ENCODE results near the gene ZSCAN16.

Gene ZSCAN16

GRCh38 chr6:28134015-28134414 is 9.6 kb downstream of the ZSCAN16 start:
- DNase-seq (ENCODE audit: low spot score): no peak

- no peak for DNase-seq (ENCODE audit: low spot score)
These were observed 10.3 kb downstream of the ZSCAN16 start for GRCh38 chr6:28134716-28135115.

DNA sequence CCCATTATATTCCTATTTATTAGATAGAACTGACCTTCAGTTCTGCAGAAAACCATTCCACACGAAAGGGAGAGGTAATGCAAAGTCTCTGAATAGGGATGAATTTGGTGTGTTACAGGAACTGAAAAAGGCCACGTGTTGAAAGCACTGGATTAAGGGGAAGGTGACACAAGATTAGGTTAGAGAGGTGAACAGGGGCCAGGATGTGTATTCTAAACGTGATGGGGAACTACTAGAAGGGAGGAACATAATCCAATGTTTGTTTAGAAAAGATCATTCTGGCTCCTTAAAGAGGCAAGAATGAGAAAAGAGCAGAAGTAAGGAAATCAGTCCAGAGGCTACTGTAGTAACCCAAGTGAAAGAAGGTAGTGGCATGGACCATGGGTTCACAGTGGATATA is 11.0 kb downstream of the ZSCAN16 start:
- DNase-seq (ENCODE audit: low spot score): no peak

DNA sequence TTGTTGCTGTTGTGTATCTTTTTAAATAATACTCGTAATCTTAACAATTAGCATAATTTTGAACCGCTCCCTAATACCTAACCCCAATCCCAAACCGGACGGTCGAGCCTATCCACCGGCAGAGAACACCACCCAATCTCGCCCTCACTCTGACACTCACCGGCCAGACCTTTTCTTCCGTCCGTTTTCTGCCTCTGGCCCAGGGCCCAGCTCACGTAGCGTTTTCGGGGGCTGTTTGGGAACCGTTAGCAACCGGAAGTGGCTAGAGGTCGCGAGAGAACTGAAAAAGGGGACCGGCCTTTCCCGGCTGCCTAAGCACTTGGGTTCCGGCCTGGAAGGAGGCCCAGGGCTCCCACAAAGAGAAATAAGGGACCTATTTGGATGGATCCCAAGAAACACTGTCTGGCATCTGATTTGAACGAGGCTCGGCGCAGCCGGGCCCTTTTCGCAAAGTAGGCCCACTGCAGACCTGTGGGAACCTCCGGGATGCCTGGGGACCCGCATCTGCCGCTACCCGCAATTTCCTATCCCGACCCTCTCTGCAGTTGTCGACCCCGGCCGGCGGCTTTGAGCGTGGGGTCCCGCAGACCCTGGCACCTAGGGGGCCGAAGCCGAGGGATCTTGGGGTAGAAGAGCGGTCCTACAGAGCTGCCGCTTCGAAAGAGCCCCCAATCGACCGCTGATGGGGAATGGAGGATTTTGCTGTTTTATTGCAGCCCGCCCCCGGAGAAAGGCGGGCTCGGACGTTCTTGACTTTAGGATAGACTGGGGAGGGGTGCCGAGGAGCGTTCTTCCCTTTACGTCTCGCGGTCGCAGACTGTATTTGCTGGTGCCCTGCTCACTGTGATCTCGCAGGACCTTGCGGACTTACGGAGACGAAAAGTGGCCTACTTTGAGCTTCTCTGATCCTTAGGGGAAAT is 12.4 kb downstream of the ZSCAN16 start:
- DNase-seq (ENCODE audit: low spot score): peak; percentile 65

- DNase-seq (ENCODE audit: low spot score): peak; percentile 40
These were observed 13.1 kb downstream of the ZSCAN16 start for GRCh38 chr6:28137505-28137981.

DNA sequence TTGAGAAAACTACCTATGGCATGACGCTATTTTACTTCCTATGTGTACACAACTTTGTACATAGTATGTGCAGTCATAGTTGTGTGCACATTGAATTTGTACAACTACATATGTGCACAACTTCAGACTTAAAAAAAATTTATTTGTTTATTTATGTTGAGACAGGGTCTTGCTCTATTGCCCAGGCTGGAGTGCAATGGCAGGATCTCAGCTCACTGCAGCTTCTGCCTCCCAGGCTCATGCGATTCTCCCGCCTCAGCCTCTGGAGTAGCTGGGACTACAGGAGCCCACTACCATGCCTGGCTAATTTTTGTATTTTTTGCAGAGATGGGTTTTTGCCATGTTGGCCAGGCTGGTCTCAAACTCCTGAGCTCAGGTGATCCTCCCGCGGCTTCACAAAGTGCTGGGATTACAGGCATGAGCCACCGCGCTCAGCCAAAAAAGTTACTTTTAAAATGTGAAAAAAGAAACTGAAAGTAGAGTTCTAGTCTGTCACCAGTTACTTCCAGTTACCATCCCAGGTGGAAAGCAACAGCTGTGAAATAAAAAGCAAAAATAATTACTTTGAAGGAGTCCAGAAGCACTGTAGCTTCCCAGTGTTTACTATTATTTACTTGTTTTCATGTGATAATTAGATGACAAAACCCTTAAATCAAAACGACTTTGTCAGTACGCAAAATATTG is 15.6 kb downstream of the ZSCAN16 start:
- no peak for DNase-seq (ENCODE audit: low spot score)

- no peak for DNase-seq (ENCODE audit: low spot score)
These were observed 16.2 kb downstream of the ZSCAN16 start for GRCh38 chr6:28140616-28141015.

DNA sequence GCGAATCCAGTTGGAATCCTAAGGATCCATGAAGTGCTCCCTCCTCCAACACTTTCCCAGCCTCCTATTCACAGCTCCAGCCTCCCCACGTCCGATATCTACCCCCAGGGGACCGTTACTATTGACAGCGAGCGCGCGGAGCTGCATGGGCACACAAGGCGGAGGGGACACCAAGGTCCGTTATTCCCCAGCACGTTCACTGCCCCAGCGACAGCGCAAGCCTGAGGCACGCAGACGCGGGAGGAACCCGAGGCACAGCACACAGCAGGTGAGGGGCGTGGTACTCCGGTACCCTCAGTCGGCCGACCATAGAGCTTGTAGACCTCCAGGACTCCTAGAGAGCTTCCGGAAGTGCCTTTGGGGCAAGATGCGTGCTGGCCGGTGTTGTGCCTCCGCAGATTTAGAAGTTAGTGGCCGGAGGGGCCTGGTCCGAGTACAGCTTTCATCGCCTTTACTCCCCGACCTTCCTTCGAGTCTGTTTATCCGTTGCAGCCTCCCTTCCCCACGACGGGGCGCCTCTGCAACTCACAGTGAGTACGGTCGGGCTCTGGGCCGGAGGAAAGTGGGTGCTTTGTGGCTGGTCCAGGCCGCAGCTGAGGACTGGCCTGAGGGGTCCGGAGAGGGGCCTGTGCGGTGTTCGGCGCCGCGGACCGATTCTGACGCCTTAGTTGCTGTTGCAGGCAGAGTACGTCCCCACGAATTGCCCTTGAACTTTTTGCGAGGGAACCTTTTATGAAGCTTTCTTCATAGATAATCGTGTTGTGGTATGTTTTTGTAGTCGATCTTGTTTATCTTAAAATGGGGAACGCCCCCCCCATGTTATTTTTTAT is 17.3 kb downstream of the ZSCAN16 start, which contains the start of gene ZKSCAN8:
Gene ZKSCAN8, plus strand, starts transcription at position 384 of the 830 bp plus-strand sequence. CDS start 6,525 bp downstream, outside the sequence.
- DNase-seq (ENCODE audit: low spot score): peak; percentile 86

GRCh38 chr6:28142446-28142845 is 18.0 kb downstream of the ZSCAN16 start:
- DNase-seq (ENCODE audit: low spot score): no peak

DNA sequence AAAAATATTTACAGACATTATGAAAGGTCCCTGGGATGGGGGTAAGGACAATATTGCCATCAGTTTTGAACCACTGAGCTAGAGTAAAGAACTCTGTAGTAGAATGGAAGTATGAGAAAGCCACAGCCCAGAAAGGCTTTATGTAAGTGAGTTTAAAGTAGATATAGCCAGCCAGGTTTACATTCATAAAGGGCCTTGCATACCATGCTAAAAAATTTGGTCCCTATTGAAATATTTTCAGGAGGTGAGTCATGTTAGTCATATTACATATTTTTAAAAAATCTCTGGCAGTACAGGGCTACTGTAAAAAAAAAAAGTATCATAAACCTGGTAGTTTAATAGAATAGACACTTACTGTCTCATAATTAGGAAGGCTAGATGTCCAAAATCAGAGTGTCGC is 20.8 kb downstream of the ZSCAN16 start:
- DNase-seq (ENCODE audit: low spot score): no peak

- no peak for DNase-seq (ENCODE audit: low spot score)
These were observed 28.1 kb downstream of the ZSCAN16 start for GRCh38 chr6:28152531-28152930.

- DNase-seq (ENCODE audit: low spot score): no peak
These were observed 29.1 kb downstream of the ZSCAN16 start for GRCh38 chr6:28153546-28153945.

DNA sequence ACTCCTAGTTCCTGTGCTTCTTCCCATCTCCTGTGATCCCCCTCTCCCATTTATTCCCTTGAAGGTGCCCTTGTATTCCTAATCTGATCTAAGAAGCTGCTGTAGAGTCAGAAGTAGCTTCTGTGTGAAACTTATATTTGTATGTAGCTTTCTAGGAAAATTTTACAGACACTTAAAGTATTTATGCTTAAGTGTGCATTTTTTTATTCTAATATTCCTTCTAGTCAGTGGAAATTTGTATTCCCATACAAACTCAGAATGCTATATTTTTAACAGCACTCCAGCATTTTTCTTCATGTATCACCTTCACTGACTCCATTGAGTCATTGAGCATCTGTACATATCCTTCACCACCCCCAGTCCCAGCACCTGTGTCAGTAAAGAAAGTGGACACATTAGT is 29.9 kb downstream of the ZSCAN16 start:
- no peak for DNase-seq (ENCODE audit: low spot score)

DNA sequence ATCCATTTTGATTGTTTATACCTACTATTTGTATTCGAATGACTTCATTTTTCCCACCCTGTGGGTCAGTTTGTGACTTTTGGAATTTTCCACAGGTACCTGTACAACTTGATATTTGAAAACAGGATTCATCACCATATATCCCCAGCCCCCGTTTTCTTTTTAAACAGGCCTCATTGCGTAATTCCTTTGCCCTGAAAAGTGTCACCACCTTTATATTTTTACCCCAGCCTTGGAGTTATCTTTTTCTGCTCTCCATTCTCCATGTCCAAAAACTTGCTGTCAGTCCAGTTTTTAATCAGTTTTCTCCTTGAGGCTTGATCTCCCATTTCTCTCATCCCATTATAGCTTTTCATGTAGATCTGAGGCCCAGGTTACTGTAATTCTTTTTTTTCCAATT is 33.9 kb downstream of the ZSCAN16 start:
- no peak for DNase-seq (ENCODE audit: low spot score)

GRCh38 chr6:28159029-28159607 is 34.7 kb downstream of the ZSCAN16 start:
- no peak for DNase-seq (ENCODE audit: low spot score)

GRCh38 chr6:28160233-28160632 is 35.8 kb downstream of the ZSCAN16 start:
- no peak for DNase-seq (ENCODE audit: low spot score)

DNA sequence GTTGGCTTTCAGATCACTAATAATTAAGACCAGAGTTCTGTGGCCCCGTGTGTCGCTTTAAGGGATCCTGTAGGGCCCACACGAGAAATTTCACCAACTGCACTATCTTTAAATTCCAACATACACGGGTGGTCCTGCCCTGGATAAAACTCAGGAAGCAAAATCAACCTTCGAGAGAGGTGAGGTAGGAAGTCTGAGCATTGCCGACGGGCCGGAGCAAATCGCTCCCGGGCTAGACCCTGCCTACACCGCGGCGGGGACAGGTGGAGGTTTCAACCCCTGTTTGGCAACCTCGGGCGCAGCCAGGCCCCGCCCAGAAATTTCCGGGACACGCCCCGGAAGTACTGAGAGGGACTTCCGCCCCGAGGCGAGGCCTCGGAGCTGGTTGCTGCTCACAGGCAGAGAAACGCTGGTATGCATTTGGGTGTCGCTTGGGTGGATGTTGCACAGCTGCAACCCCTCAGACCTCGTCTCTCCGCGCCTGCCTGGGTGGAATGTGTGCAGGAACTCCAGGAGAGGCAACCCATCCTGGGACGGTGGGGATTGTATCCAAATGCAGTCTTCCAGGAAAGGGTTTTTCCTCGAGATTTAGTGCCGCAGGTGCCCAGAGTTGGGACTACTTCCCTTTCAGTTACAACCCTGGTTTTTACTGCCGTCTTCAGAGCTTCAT is 37.1 kb downstream of the ZSCAN16 start:
- peak; percentile 74 for DNase-seq (ENCODE audit: low spot score)

GRCh38 chr6:28165563-28165962 is 41.2 kb downstream of the ZSCAN16 start:
- DNase-seq (ENCODE audit: low spot score): no peak

GRCh38 chr6:28167068-28167467 is 42.7 kb downstream of the ZSCAN16 start:
- no peak for DNase-seq (ENCODE audit: low spot score)

DNA sequence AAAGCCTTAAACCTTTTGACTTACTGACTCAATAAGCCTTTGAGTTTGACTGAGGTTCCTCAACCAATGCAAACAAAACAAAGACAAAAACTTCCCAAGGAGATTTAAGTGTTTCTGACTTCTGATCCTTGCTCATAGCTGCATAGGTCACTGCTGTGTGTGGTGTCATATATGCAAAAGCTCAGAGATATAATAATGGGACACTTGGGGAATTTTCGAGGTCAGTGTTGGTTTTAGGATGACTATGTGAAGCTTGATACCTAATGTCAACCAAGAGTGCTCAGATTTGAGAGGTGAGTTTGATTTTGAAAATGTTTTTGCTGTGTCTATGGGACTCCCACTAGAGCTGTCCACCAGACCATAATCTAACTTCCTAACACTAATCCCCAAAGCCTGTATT is 43.5 kb downstream of the ZSCAN16 start:
- DNase-seq (ENCODE audit: low spot score): no peak

GRCh38 chr6:28171271-28171670 is 46.9 kb downstream of the ZSCAN16 start:
- DNase-seq (ENCODE audit: low spot score): no peak

Data from germinal center (tissue), 1 donor.